H9 (cell line): Measurements from ENCODE around the gene TNFAIP8L3. TPM values are rescaled to one million over a fixed set of nuclear protein-coding genes. Genes with fewer than 3 reads are reported as not detected.

Experiments used
- DNase-seq: peaks from one replicate; pipeline ENCODE4 v3.0.0-alpha.2; 2017
- H2AFZ ChIP-seq: one replicate; pipeline ENCODE4 v1.6.1; 2013; ENCODE audit warnings: mild to moderate bottlenecking, low read length, control low read depth, moderate library complexity
- H2AK5ac ChIP-seq: 2 replicates; pipeline ENCODE4 v1.6.1; 2013; ENCODE audit warnings: low read length, control low read depth, mixed read lengths; ENCODE audit not compliant: insufficient read length
- H2BK120ac ChIP-seq: one replicate; pipeline ENCODE4 v1.6.1; 2013; ENCODE audit warnings: low read depth, mild to moderate bottlenecking, low read length, control low read depth, inconsistent platforms; ENCODE audit not compliant: poor library complexity, severe bottlenecking
- H2BK12ac ChIP-seq: 2 replicates; pipeline ENCODE4 v1.6.1; 2013; ENCODE audit warnings: low read length, control low read depth, mixed read lengths, low read depth; ENCODE audit not compliant: insufficient read length
- H2BK15ac ChIP-seq: 2 replicates; pipeline ENCODE4 v1.6.1; 2013; ENCODE audit warnings: low read depth, low read length, control low read depth
- H2BK20ac ChIP-seq: one replicate; pipeline ENCODE4 v1.6.1; 2013; ENCODE audit warnings: low read depth, mild to moderate bottlenecking, low read length, control low read depth, inconsistent platforms; ENCODE audit not compliant: poor library complexity, severe bottlenecking
- H2BK5ac ChIP-seq: 2 replicates; pipeline ENCODE4 v1.6.1; 2013; ENCODE audit warnings: low read length, control low read depth, mixed read lengths; ENCODE audit not compliant: insufficient read length
- H3K14ac ChIP-seq: 2 replicates; pipeline ENCODE4 v1.6.1; 2013; ENCODE audit warnings: low read length, control low read depth; ENCODE audit not compliant: insufficient read depth
- H3K18ac ChIP-seq: 2 replicates; pipeline ENCODE4 v1.6.1; 2013; ENCODE audit warnings: low read depth, mild to moderate bottlenecking, mixed read lengths, low read length, control low read depth; ENCODE audit not compliant: insufficient read length
- H3K23ac ChIP-seq: 2 replicates; pipeline ENCODE4 v1.6.1; 2013; ENCODE audit warnings: low read length, control low read depth, mixed read lengths, low read depth; ENCODE audit not compliant: insufficient read length
- H3K23me2 ChIP-seq: 2 replicates; pipeline ENCODE4 v1.6.1; 2013; ENCODE audit warnings: low read depth, mild to moderate bottlenecking, mixed read lengths, low read length, control low read depth; ENCODE audit not compliant: insufficient read length, poor library complexity, severe bottlenecking
- H3K27ac ChIP-seq: 2 replicates; pipeline ENCODE4 v1.5.1; 2013; ENCODE audit warnings: low read length, control low read depth, mixed read lengths, low read depth; ENCODE audit not compliant: insufficient read length
- H3K27me3 ChIP-seq: 2 replicates; pipeline ENCODE4 v1.6.1; 2013; ENCODE audit warnings: low read length, control low read depth, inconsistent platforms; ENCODE audit not compliant: insufficient read depth
- H3K4ac ChIP-seq: 2 replicates; pipeline ENCODE4 v1.6.1; 2013; ENCODE audit warnings: low read depth, mild to moderate bottlenecking, control low read depth, inconsistent platforms, low read length, moderate library complexity
- H3K4me1 ChIP-seq: 2 replicates; pipeline ENCODE4 v1.6.1; 2013; ENCODE audit warnings: low read length, control low read depth, inconsistent platforms; ENCODE audit not compliant: insufficient read depth
- H3K4me2 ChIP-seq: 2 replicates; pipeline ENCODE4 v1.6.1; 2013; ENCODE audit warnings: low read length, control low read depth, mixed read lengths; ENCODE audit not compliant: insufficient read length, insufficient read depth
- H3K56ac ChIP-seq: 2 replicates; pipeline ENCODE4 v1.6.1; 2013; ENCODE audit warnings: low read depth, mild to moderate bottlenecking, mixed read lengths, low read length, control low read depth; ENCODE audit not compliant: insufficient read length
- H3K79me1 ChIP-seq: 2 replicates; pipeline ENCODE4 v1.6.1; 2013; ENCODE audit warnings: low read depth, mild to moderate bottlenecking, moderate library complexity, low read length, control low read depth, inconsistent platforms; ENCODE audit not compliant: insufficient read depth, poor library complexity, severe bottlenecking
- H3K79me2 ChIP-seq: 2 replicates; pipeline ENCODE4 v1.6.1; 2013; ENCODE audit warnings: low read length, control low read depth, inconsistent platforms; ENCODE audit not compliant: insufficient read depth
- H3K9ac ChIP-seq: 2 replicates; pipeline ENCODE4 v1.6.1; 2013; ENCODE audit warnings: low read length, control low read depth, mixed read lengths; ENCODE audit not compliant: insufficient read length; ENCODE audit errors: extremely low read depth
- H3K9me3 ChIP-seq: one replicate; pipeline ENCODE4 v1.6.1; 2013; ENCODE audit warnings: low read depth, low read length, inconsistent platforms; ENCODE audit not compliant: control insufficient read depth
- H3T11ph ChIP-seq: one replicate; pipeline ENCODE4 v1.6.1; 2013; ENCODE audit warnings: mild to moderate bottlenecking, low read length, control low read depth, inconsistent platforms
- H4K20me1 ChIP-seq: one replicate; pipeline ENCODE4 v1.6.1; 2013; ENCODE audit not compliant: control insufficient read depth, insufficient read length, insufficient read depth
- H4K5ac ChIP-seq: 2 replicates; pipeline ENCODE4 v1.6.1; 2013; ENCODE audit warnings: low read depth, mild to moderate bottlenecking, mixed read lengths, low read length, control low read depth; ENCODE audit not compliant: insufficient read length
- H4K8ac ChIP-seq: replicated peaks from 2 replicates; pipeline ENCODE4 v1.6.1; 2013; ENCODE audit warnings: low read length, control low read depth, mixed read lengths, low read depth; ENCODE audit not compliant: insufficient read length
- H4K91ac ChIP-seq: 2 replicates; pipeline ENCODE4 v1.6.1; 2013; ENCODE audit warnings: low read depth, mild to moderate bottlenecking, moderate library complexity, mixed read lengths, low read length, control low read depth; ENCODE audit not compliant: insufficient read length
- H3K27ac Mint-ChIP-seq, 3 experiments: 2 replicates in 2 of 3; 3 replicates in 1 of 3; pipeline ENCODE4 v1.8.0; 2020 to 2021; ENCODE audit warnings: mixed read lengths in 3 of 3, mild to moderate bottlenecking in 1 of 3, moderate library complexity in 1 of 3
- H3K27me3 Mint-ChIP-seq: 2 replicates; pipeline ENCODE4 v1.8.0; 2021; ENCODE audit warnings: low read depth, mild to moderate bottlenecking, moderate library complexity, mixed read lengths
- H3K36me3 Mint-ChIP-seq, 3 experiments: 2 replicates in 2 of 3; 3 replicates in 1 of 3; pipeline ENCODE4 v1.8.0; 2020 to 2021; ENCODE audit warnings: low read depth in 3 of 3, mixed read lengths in 3 of 3; ENCODE audit not compliant: insufficient read depth in 1 of 3
- H3K4me1 Mint-ChIP-seq, 2 experiments: 2 replicates each; pipeline ENCODE4 v1.8.0; 2020; ENCODE audit warnings: mixed read lengths in 2 of 2
- H3K4me3 Mint-ChIP-seq, 2 experiments: 2 replicates in 1 of 2; 3 replicates in 1 of 2; pipeline ENCODE4 v1.8.0; 2020 to 2021; ENCODE audit warnings: mild to moderate bottlenecking in 2 of 2, mixed read lengths in 2 of 2, moderate library complexity in 1 of 2
- H3K9me3 Mint-ChIP-seq, 2 experiments: 2 replicates in 1 of 2; 3 replicates in 1 of 2; pipeline ENCODE4 v1.8.0; 2020; ENCODE audit warnings: mild to moderate bottlenecking in 2 of 2, mixed read lengths in 2 of 2, moderate library complexity in 1 of 2
- WGBS: extraction: QIAGEN DNeasy Blood & Tissue Kit; methylation state at CpG from one replicate; pipeline ENCODE4 v1.1.7; 2013; ENCODE audit warnings: missing lambda C conversion rate, low lambda C conversion rate, mixed read lengths; ENCODE audit not compliant: insufficient read length; ENCODE audit errors: extremely low coverage; 5-methylcytosine and 5-hydroxymethylcytosine counted together
- total RNA-seq: library from RNA; stranded (reverse); gene quantifications from 2 replicates; pipeline ENCODE4 v1.2.1, GENCODE V29; 2021
- TF ChIP-seq, protein P1 (sequence below): fragments of 200-600 bp; sonication (generic); conservative IDR thresholded peaks from 3 replicates; pipeline ENCODE4 v1.8.0; 2021; ENCODE audit warnings: antibody characterized with exemption, mild to moderate bottlenecking

Gene TNFAIP8L3
- total RNA-seq, 1 experiment from 2014 or later: 0.22 TPM

DNA sequence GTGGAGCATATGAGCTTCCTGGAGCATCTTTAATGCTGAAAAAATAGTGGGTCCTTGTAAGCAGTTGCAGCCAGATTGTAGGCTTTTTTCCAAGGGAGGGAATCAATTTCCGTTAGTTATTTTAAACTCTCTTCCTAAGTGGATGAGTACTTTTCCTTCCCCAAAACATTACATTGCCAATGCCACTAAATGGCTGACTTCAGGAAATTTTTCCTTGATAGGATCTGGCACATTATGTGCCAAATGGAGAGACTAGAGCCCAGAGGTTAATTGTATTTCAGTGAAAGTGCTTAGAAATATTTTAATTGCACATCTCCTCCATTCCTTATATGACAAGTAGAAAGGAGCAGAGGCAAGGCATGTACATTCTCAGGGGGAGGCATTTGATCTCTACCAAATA lies 83.5 kb downstream of the TNFAIP8L3 start:
- no peaks in the 10 kb centered on the region for H3K4me1 ChIP-seq
- H3K4me3 Mint-ChIP-seq: no peak overlapping the region

More for the DNA sequence above, 83.5 kb downstream of the TNFAIP8L3 start:
- Mint-ChIP-seq H3K4me1 (0 out of 4 replicates have a peak, but pooled peaks cover 0 to 2% of the 10 kb centered on the region in 2 experiments), H3K36me3 (peaks cover 14 to 18% (median 16%) of the 10 kb centered on the region in 3 experiments), H3K9me3 (peaks cover 5 to 8% of the 10 kb centered on the region in 2 experiments; a peak in 4 of 5 replicates), H3K27ac (no peak overlapping the region), H3K27me3 (no peaks in the 10 kb centered on the region)
- DNase-seq: no peak
- no peak overlapping the region for H3K4ac ChIP-seq
- no peak overlapping the region for H2BK12ac ChIP-seq
- no peaks in the 10 kb centered on the region for H3K9me3 ChIP-seq
- H3K27me3 ChIP-seq: no peaks in the 10 kb centered on the region
- H2BK15ac ChIP-seq: no peak overlapping the region
- H4K91ac ChIP-seq: no peak overlapping the region
- H4K20me1 ChIP-seq: no peaks in the 10 kb centered on the region
- no CpG with 5 or more reads among the region's 1 CpG for WGBS
- no peak overlapping the region for H3K18ac ChIP-seq
- no peak overlapping the region for H3K27ac ChIP-seq
- H3T11ph ChIP-seq: no peak overlapping the region
- H3K23ac ChIP-seq: no peak overlapping the region
- no peak overlapping the region for H3K56ac ChIP-seq
- no peak overlapping the region for H3K14ac ChIP-seq
- H3K4me2 ChIP-seq: no peak overlapping the region
- TF ChIP-seq, protein P1, sequence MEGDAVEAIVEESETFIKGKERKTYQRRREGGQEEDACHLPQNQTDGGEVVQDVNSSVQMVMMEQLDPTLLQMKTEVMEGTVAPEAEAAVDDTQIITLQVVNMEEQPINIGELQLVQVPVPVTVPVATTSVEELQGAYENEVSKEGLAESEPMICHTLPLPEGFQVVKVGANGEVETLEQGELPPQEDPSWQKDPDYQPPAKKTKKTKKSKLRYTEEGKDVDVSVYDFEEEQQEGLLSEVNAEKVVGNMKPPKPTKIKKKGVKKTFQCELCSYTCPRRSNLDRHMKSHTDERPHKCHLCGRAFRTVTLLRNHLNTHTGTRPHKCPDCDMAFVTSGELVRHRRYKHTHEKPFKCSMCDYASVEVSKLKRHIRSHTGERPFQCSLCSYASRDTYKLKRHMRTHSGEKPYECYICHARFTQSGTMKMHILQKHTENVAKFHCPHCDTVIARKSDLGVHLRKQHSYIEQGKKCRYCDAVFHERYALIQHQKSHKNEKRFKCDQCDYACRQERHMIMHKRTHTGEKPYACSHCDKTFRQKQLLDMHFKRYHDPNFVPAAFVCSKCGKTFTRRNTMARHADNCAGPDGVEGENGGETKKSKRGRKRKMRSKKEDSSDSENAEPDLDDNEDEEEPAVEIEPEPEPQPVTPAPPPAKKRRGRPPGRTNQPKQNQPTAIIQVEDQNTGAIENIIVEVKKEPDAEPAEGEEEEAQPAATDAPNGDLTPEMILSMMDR: no peak
- H3K9ac ChIP-seq: no peak overlapping the region
- no peak overlapping the region for H2AFZ ChIP-seq
- H2BK120ac ChIP-seq: no peak overlapping the region
- H2AK5ac ChIP-seq: no peak overlapping the region
- no peak overlapping the region for H2BK5ac ChIP-seq
- H3K79me1 ChIP-seq: no peaks in the 10 kb centered on the region
- no peak overlapping the region for H2BK20ac ChIP-seq
- H4K8ac ChIP-seq: no peak overlapping the region
- H3K79me2 ChIP-seq: no peaks in the 10 kb centered on the region
- no peaks in the 10 kb centered on the region for H3K23me2 ChIP-seq
- no peak overlapping the region for H4K5ac ChIP-seq
